Chondrocyte (in vitro differentiated cells): ENCODE results near the gene TM9SF2. TPM values are rescaled to one million over a fixed set of nuclear protein-coding genes. Genes with fewer than 3 reads are reported as not detected.

Experiments
- DNase-seq: peaks from one replicate; pipeline ENCODE4 v3.0.0; 2021; ENCODE audit warnings: mixed read lengths, low spot score
- H3K27ac Mint-ChIP-seq: one replicate; pipeline ENCODE4 v1.8.0; 2021; ENCODE audit warnings: mild to moderate bottlenecking, moderate library complexity, mixed read lengths; ENCODE audit not compliant: unreplicated experiment
- H3K27me3 Mint-ChIP-seq: 2 replicates; pipeline ENCODE4 v1.8.0; 2021; ENCODE audit warnings: low read depth, mixed read lengths
- H3K36me3 Mint-ChIP-seq: 2 replicates; pipeline ENCODE4 v1.8.0; 2021; ENCODE audit warnings: low read depth, mixed read lengths
- H3K4me1 Mint-ChIP-seq: 2 replicates; pipeline ENCODE4 v1.8.0; 2021; ENCODE audit warnings: low read depth, mild to moderate bottlenecking, mixed read lengths
- H3K4me3 Mint-ChIP-seq: one replicate; pipeline ENCODE4 v1.8.0; 2021; ENCODE audit warnings: mild to moderate bottlenecking, moderate library complexity, mixed read lengths; ENCODE audit not compliant: unreplicated experiment
- H3K9me3 Mint-ChIP-seq: 2 replicates; pipeline ENCODE4 v1.8.0; 2021; ENCODE audit warnings: low read depth, mixed read lengths
- CTCF ChIP-seq: fragments of 200-600 bp; sonication (generic); IDR thresholded peaks from 2 replicates; pipeline ENCODE4 v1.5.0; 2021; ENCODE audit warnings: antibody characterized with exemption, mild to moderate bottlenecking, moderate library complexity
- total RNA-seq: library from RNA; stranded (reverse); gene quantifications from 3 replicates; pipeline ENCODE4 v1.2.1, GENCODE V29; 2021

Gene TM9SF2
- total RNA-seq, 1 donor from 2014 or later: 125 TPM

GRCh38 chr13:99587893-99588606 is 86.8 kb downstream of the TM9SF2 start:
- no peak for DNase-seq
- peaks cover 23% of the 10 kb centered on the region for H3K4me1 Mint-ChIP-seq
- no peaks in the 10 kb centered on the region for H3K36me3 Mint-ChIP-seq
- no peak for TF ChIP-seq CTCF
- H3K4me3 Mint-ChIP-seq: no peak overlapping the region
- H3K27ac Mint-ChIP-seq: no peak overlapping the region
- no peaks in the 10 kb centered on the region for H3K9me3 Mint-ChIP-seq
- no peaks in the 10 kb centered on the region for H3K27me3 Mint-ChIP-seq

DNA sequence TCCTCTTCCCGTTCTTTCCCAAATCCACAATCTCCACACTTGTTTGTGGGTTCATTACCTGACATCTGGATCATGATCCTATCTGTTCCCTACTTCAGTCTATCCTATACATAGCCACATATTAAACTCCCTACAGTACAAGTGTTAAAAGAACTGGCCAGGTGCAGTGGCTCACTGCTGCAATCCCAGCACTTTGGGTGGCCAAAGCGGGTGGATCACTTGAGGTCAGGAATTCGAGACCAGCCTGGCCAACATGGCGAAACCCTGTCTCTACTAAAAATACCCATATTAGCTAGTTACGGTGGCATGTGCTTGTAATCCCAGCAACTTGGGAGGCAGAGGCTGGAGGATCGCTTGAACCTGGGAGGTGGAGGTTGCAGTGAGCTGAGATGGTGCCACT is 88.3 kb downstream of the TM9SF2 start:
- no peak for DNase-seq
- Mint-ChIP-seq H3K9me3 (no peaks in the 10 kb centered on the region), H3K36me3 (no peaks in the 10 kb centered on the region), H3K27ac (no peak overlapping the region), H3K4me3 (no peak overlapping the region), H3K27me3 (no peaks in the 10 kb centered on the region), H3K4me1 (peaks cover 23% of the 10 kb centered on the region)
- TF ChIP-seq CTCF: no peak

- no peak overlapping the region for H3K4me3 Mint-ChIP-seq
- H3K27me3 Mint-ChIP-seq: peaks cover 4% of the 10 kb centered on the region
- DNase-seq: no peak
- peaks cover 21% of the 10 kb centered on the region for H3K4me1 Mint-ChIP-seq
- no peaks in the 10 kb centered on the region for H3K9me3 Mint-ChIP-seq
- H3K36me3 Mint-ChIP-seq: no peaks in the 10 kb centered on the region
- H3K27ac Mint-ChIP-seq: peak overlapping the region; percentile 58
- TF ChIP-seq CTCF: no peak
Measured at GRCh38 chr13:99590519-99591011, 89.3 kb downstream of the TM9SF2 start.

GRCh38 chr13:99596180-99596579 is 94.9 kb downstream of the TM9SF2 start:
- TF ChIP-seq CTCF: no peak
- Mint-ChIP-seq H3K27ac (no peak overlapping the region), H3K36me3 (no peaks in the 10 kb centered on the region), H3K27me3 (peaks cover 5% of the 10 kb centered on the region), H3K4me1 (peaks cover 3% of the 10 kb centered on the region), H3K9me3 (no peaks in the 10 kb centered on the region), H3K4me3 (no peak overlapping the region)
- DNase-seq: no peak

DNA sequence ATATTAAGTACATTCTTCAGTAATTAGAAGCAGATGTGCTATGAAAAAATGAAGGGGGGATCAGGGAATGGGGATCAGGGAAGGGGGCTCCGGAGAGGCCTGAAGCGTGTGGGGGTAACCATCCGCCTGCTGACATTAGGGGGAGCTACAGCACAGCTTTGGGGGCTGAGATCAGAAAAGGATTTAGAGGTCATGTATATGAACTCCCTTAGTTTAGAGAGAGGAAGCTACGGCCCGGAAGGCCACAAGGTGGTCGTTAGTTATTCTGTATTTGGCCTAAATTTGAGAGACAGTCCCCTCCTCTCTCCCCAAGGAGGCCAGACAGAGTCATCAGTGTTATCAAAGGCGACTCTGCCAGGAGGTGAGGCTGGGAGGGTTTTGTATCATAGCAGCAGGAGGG is 99.0 kb downstream of the TM9SF2 start:
- H3K4me3 Mint-ChIP-seq: no peak overlapping the region
- no peaks in the 10 kb centered on the region for H3K9me3 Mint-ChIP-seq
- peaks cover 6% of the 10 kb centered on the region for H3K27me3 Mint-ChIP-seq
- TF ChIP-seq CTCF: no peak
- peaks cover under 1% of the 10 kb centered on the region for H3K4me1 Mint-ChIP-seq
- H3K36me3 Mint-ChIP-seq: no peaks in the 10 kb centered on the region
- no peak overlapping the region for H3K27ac Mint-ChIP-seq
- no peak for DNase-seq
